22Rv1 (cell line): ENCODE data around the gene SYNJ1.

ENCODE experiments used
- ZFX ChIP-seq: fragments of 450-650 bp; IDR thresholded peaks from 2 replicates; pipeline ENCODE4 v1.6.1; 2017; ENCODE audit warnings: antibody characterized with exemption, borderline replicate concordance
- TF ChIP-seq, protein P1 (sequence below): fragments of 450-650 bp; IDR thresholded peaks from 2 replicates; pipeline ENCODE4 v1.5.1; 2017; ENCODE audit warnings: mild to moderate bottlenecking

DNA sequence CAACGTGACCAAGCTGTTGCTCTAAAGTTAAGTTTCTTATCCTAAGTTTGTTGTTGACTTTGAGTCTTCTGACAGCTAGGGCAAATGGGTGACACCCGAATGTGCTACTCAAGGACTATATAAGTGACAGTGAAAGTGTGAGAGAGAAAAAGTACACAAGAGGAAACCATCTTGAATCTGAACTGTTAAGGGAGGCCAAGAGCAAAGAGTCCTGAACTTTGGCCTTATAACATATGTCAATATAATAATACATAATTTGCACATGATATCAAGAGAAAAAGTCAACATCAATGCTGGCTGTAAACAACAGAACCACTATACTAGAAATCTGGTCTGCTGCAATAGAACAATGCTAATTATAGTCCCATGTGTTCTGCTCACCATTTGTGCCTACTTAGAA lies 29.5 kb downstream of the SYNJ1 start:
- no peak for TF ChIP-seq ZFX
- TF ChIP-seq, protein P1, sequence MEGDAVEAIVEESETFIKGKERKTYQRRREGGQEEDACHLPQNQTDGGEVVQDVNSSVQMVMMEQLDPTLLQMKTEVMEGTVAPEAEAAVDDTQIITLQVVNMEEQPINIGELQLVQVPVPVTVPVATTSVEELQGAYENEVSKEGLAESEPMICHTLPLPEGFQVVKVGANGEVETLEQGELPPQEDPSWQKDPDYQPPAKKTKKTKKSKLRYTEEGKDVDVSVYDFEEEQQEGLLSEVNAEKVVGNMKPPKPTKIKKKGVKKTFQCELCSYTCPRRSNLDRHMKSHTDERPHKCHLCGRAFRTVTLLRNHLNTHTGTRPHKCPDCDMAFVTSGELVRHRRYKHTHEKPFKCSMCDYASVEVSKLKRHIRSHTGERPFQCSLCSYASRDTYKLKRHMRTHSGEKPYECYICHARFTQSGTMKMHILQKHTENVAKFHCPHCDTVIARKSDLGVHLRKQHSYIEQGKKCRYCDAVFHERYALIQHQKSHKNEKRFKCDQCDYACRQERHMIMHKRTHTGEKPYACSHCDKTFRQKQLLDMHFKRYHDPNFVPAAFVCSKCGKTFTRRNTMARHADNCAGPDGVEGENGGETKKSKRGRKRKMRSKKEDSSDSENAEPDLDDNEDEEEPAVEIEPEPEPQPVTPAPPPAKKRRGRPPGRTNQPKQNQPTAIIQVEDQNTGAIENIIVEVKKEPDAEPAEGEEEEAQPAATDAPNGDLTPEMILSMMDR, result no peak
